C4-2B (cell line): ENCODE measurements around the gene MAGEC2.

Experiments used
- CTCF ChIP-seq: fragments of 450-650 bp; conservative IDR thresholded peaks from 2 replicates; pipeline ENCODE4 v1.5.1; 2017; ENCODE audit warnings: mild to moderate bottlenecking
- ZFX ChIP-seq: fragments of 450-650 bp; IDR thresholded peaks from 2 replicates; pipeline ENCODE4 v1.6.1; 2017

DNA sequence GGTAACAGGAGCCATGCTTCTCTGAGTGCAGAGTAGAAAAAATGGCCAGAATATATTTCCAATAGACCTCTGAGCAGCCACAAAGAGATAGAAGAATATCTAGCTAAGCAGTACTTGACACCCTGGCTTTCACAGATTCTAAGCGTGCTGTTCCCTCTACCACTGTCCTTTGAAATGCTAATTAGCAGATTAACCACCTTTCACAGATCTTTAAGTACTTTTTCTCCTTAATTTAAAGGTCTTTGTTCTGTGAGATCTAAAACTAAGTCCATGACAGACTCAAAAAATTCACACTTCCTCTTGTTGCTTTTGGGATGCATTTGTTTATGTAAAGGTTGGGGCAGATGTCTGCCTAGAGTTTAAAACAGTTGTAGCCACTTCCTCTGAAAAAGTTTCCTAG lies 28.3 kb upstream of the MAGEC2 start:
- TF ChIP-seq CTCF (no peak), ZFX (no peak)
